ENCODE measurements around the gene FOXP3.
"Not testable (repeated sequence)": the region's sequence is repeated elsewhere in the genome, so short reads cannot be mapped to it uniquely, and the experiment has no call there.

The FOXP3 gene, protein sequence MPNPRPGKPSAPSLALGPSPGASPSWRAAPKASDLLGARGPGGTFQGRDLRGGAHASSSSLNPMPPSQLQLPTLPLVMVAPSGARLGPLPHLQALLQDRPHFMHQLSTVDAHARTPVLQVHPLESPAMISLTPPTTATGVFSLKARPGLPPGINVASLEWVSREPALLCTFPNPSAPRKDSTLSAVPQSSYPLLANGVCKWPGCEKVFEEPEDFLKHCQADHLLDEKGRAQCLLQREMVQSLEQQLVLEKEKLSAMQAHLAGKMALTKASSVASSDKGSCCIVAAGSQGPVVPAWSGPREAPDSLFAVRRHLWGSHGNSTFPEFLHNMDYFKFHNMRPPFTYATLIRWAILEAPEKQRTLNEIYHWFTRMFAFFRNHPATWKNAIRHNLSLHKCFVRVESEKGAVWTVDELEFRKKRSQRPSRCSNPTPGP

DNA sequence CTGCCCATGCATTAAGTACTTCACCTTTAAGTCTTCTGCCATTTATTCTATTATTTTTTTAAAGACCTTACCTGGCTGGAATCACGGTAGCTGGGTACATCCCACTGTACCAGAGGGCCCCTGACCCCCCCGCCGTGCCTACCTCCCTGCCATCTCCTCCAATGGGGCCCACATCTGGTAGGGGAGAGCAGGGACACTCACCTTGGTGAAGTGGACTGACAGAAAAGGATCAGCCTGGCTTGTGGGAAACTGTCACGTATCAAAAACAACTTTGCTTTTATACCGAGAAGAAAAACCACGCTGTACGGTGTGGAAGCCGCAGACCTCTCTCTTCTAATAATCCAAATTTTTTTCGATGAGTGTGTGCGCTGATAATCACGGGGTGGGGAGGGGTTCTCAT, at the start of gene FOXP3:
FOXP3 (minus strand) TSS at position 251 of the 400 bp plus-strand sequence. CDS start 6,205 bp downstream, outside the sequence.
- H3K9me3 ChIP-seq (ENCODE audit: control insufficient read depth in 1 of 2, low read length in 2 of 2): no peaks in the 10 kb centered on the region
- H3K4me1 ChIP-seq (ENCODE audit: control insufficient read depth in 1 of 2, insufficient read depth in 2 of 2, low read length in 2 of 2): no peaks in the 10 kb centered on the region
- no peaks in the 10 kb centered on the region for H3K36me3 ChIP-seq (ENCODE audit: control insufficient read depth in 1 of 2, insufficient read depth in 2 of 2, low read length in 2 of 2)
- no peak within 1 kb of the TSS for H3K27ac ChIP-seq (ENCODE audit: low read length)
- no peak within 1 kb of the TSS for H3K4me3 ChIP-seq (ENCODE audit: low read depth in 1 of 2, low read length in 2 of 2)
- no peaks in the 10 kb centered on the region for H3K27me3 ChIP-seq (ENCODE audit: low read depth, low read length)

DNA sequence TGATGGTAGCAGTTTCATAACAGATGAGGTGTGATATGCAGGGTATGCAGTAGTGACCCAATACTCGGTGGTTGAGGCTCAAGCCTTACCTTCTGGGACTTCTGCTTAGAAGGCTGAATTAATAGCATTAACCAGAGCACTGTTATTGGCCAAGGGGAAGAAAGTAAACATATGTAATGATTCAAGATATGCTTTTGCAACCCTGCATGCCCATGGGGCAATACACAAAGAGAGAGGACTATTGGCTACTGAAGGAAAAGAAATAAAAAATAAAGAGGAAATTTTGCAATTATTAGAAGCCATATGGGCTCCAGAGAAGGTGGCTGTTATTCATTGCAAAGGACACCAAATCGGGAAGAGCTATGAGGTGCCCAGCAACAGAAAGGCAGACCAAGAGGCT, 47.7 kb upstream of the FOXP3 start:
- H3K4me1 ChIP-seq (ENCODE audit: control insufficient read depth in 1 of 2, insufficient read depth in 2 of 2, low read length in 2 of 2): peaks cover 0 to 7% of the 10 kb centered on the region in 2 donors
- no peaks in the 10 kb centered on the region for H3K9me3 ChIP-seq (ENCODE audit: control insufficient read depth in 1 of 2, low read length in 2 of 2)
- no peak overlapping the region for H3K27ac ChIP-seq (ENCODE audit: low read length)
- H3K36me3 ChIP-seq (ENCODE audit: control insufficient read depth in 1 of 2, insufficient read depth in 2 of 2, low read length in 2 of 2): no peaks in the 10 kb centered on the region
- no peaks in the 10 kb centered on the region for H3K27me3 ChIP-seq (ENCODE audit: low read depth, low read length)
- no peak overlapping the region for H3K4me3 ChIP-seq (ENCODE audit: low read depth in 1 of 2, low read length in 2 of 2)

DNA sequence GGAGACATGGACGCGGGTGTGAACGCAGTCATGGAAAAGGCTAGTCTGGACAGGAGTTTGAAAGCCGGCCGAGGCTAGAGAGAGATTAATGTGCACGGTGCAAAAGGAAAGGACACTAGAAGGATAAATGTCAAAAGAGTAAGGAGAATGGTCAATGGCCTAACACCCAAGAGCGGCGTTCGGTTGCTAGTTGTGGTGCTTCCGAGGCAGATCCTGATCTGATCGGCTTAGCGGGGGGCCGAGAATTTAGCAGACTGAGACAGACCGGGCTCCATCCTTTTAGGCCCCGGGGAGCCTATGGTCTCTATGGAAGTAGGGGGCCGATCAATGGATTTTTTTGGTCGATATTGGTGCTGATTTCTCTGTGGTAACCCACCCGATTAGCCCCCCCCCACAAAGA, 45.9 kb upstream of the FOXP3 start:
- no peak overlapping the region for H3K27ac ChIP-seq (ENCODE audit: low read length)
- no peaks in the 10 kb centered on the region for H3K9me3 ChIP-seq (ENCODE audit: control insufficient read depth in 1 of 2, low read length in 2 of 2)
- no peaks in the 10 kb centered on the region for H3K36me3 ChIP-seq (ENCODE audit: control insufficient read depth in 1 of 2, insufficient read depth in 2 of 2, low read length in 2 of 2)
- H3K4me3 ChIP-seq (ENCODE audit: low read depth in 1 of 2, low read length in 2 of 2): no peak overlapping the region
- peaks cover 0 to 7% of the 10 kb centered on the region in 2 donors for H3K4me1 ChIP-seq (ENCODE audit: control insufficient read depth in 1 of 2, insufficient read depth in 2 of 2, low read length in 2 of 2)
- no peaks in the 10 kb centered on the region for H3K27me3 ChIP-seq (ENCODE audit: low read depth, low read length)

DNA sequence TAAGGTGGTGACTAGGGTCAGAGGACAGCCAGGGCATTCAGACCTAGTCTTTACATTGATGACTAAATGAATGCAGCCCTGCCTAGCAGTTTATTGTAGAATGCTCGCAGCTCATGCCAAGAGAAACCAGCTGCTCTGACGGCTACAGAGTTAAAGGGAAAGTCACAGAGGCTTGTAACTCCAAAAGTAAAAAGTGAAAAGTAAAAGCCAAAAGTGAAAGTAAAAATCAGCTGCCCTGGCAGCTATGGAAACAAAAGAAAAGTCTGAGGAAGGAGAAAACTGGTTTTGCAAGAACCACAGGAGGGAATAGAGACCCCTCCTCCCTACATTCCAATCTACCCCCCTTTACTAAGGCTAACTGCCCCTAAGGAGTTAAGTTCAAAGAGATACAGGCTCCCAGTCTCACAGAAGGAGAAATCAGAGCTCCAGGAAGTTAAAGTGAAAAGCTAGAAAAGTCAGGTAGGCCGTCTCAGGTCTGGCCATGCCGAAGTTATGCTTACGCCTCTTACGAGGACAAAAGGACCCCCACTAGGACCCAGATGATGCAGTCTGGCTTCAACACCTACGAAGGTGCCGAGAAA, 45.0 kb upstream of the FOXP3 start:
- Histone ChIP-seq H3K27ac (ENCODE audit: low read length) (peak overlapping the region; percentile 45), H3K4me3 (ENCODE audit: low read depth in 1 of 2, low read length in 2 of 2) (peak overlapping the region; percentile 48 to 57), H3K9me3 (ENCODE audit: control insufficient read depth in 1 of 2, low read length in 2 of 2) (no peaks in the 10 kb centered on the region), H3K4me1 (ENCODE audit: control insufficient read depth in 1 of 2, insufficient read depth in 2 of 2, low read length in 2 of 2) (peaks cover 0 to 7% of the 10 kb centered on the region in 2 donors), H3K27me3 (ENCODE audit: low read depth, low read length) (no peaks in the 10 kb centered on the region), H3K36me3 (ENCODE audit: control insufficient read depth in 1 of 2, insufficient read depth in 2 of 2, low read length in 2 of 2) (no peaks in the 10 kb centered on the region)

DNA sequence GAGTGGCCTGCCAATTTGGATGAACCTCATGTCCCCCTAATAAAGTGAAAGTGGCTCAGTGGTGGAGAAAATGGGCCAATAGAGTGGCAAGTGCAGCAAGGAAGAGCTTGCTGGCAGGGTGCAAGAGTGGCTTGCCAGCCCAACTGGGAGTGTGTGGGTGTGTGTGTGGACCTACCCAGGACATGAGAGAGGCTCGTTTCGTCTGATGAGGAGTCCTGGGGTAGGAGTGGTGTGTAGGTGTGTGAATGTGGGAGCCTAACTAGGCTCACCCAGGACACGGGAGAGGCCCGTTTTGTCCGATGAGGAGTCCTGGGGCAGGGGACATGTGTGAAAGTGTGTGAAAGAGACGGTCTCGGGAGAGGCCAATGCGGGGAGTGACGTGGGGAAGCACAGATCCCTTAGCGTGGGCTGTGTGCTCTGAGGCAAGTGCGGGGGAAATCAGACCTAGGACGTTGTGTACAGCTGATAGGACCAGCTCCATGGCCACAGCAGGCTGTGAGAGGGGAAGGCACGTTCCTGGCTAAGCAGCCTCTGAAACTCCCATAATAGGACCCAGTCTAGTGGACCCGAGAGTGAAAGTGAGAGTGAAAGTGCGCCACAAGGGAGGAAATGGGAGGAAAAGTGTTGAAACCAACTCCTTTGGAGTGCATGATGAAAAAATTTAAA, 44.2 kb upstream of the FOXP3 start:
- H3K4me3 ChIP-seq (ENCODE audit: low read depth in 1 of 2, low read length in 2 of 2): peak overlapping the region; percentile 48 to 57
- no peaks in the 10 kb centered on the region for H3K9me3 ChIP-seq (ENCODE audit: control insufficient read depth in 1 of 2, low read length in 2 of 2)
- H3K4me1 ChIP-seq (ENCODE audit: control insufficient read depth in 1 of 2, insufficient read depth in 2 of 2, low read length in 2 of 2): peaks cover 0 to 7% of the 10 kb centered on the region in 2 donors
- H3K27me3 ChIP-seq (ENCODE audit: low read depth, low read length): no peaks in the 10 kb centered on the region
- H3K27ac ChIP-seq (ENCODE audit: low read length): no peak overlapping the region
- H3K36me3 ChIP-seq (ENCODE audit: control insufficient read depth in 1 of 2, insufficient read depth in 2 of 2, low read length in 2 of 2): no peaks in the 10 kb centered on the region

DNA sequence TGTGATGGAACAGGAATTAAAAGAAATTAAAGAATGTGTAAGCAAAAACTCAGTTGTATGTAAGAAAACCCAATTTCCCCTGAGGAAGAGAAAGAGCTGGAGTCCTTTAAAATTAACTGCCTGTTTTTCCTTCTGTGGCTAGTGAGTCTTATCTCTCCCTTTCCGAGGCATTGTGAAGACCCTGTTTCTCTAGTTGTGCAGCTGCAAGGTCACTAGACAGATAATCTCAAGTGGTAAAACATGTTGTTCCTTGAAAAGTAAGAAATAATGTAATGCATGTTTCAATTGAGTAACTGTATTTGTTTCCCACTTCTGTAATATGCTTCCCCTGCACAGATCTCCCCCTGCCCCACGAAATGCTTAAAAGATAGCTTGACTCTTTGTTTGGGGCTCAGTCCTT, 43.3 kb upstream of the FOXP3 start:
- H3K27ac ChIP-seq (ENCODE audit: low read length); H3K9me3 ChIP-seq (ENCODE audit: control insufficient read depth in 1 of 2, low read length in 2 of 2); H3K36me3 ChIP-seq (ENCODE audit: control insufficient read depth in 1 of 2, insufficient read depth in 2 of 2, low read length in 2 of 2); H3K27me3 ChIP-seq (ENCODE audit: low read depth, low read length); H3K4me3 ChIP-seq (ENCODE audit: low read depth in 1 of 2, low read length in 2 of 2); H3K4me1 ChIP-seq (ENCODE audit: control insufficient read depth in 1 of 2, insufficient read depth in 2 of 2, low read length in 2 of 2): not testable (repeated sequence)

DNA sequence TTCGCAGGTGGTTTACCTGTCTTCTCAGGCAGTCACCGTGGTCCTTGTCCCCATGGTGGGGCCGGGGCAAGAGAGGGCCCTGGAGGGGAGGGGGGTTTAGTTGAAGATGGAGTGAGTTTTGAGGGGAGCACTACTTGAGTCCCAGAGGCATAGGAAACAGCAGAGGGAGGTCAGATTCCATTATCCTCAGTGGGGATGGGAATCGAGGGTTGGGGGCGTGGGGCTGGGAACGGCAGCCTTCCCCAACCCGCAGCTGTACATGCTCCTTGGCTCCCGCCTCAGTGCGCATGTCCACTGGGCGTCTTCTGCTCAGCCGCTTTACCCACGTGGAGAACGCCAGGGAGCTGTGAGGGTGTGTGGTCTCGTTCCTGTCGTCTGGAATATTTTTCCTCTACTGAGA, 38.8 kb upstream of the FOXP3 start, which contains the start of gene GAGE10:
GAGE10 (plus strand) TSS at position 301 of the 400 bp plus-strand sequence. CDS start 1,214 bp downstream, outside the sequence.
- H3K9me3 ChIP-seq (ENCODE audit: control insufficient read depth in 1 of 2, low read length in 2 of 2): no peaks in the 10 kb centered on the region
- no peak within 1 kb of the TSS for H3K27ac ChIP-seq (ENCODE audit: low read length)
- H3K36me3 ChIP-seq (ENCODE audit: control insufficient read depth in 1 of 2, insufficient read depth in 2 of 2, low read length in 2 of 2): no peaks in the 10 kb centered on the region

DNA sequence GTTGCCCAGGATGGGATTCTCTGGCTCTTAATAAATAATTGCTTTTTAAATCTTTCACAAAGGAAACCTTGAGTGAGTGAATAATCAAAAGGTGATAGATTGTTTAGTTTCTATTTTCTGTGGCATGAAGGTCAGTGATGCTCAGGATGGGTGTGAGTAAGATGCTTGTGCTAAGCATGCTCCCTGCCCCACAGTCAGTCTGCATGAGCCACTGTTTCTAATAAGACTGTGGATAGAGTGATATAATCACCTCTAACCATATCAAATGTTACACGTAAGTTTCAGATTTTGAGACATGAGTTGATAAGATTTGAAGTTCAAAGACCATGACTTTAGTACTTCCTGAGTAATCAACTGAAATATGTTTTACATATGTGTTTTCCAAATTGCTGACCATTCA, 36.2 kb upstream of the FOXP3 start:
- Histone ChIP-seq H3K9me3 (ENCODE audit: control insufficient read depth in 1 of 2, low read length in 2 of 2) (no peaks in the 10 kb centered on the region), H3K36me3 (ENCODE audit: control insufficient read depth in 1 of 2, insufficient read depth in 2 of 2, low read length in 2 of 2) (no peaks in the 10 kb centered on the region), H3K4me1 (ENCODE audit: control insufficient read depth in 1 of 2, insufficient read depth in 2 of 2, low read length in 2 of 2) (no peaks in the 10 kb centered on the region), H3K27ac (ENCODE audit: low read length) (no peak overlapping the region), H3K4me3 (ENCODE audit: low read depth in 1 of 2, low read length in 2 of 2) (no peak overlapping the region), H3K27me3 (ENCODE audit: low read depth, low read length) (no peaks in the 10 kb centered on the region)

More for the DNA sequence above, 38.8 kb upstream of the FOXP3 start, which contains the start of gene GAGE10:
- Histone ChIP-seq H3K4me3 (ENCODE audit: low read depth in 1 of 2, low read length in 2 of 2) (no peak within 1 kb of the TSS), H3K4me1 (ENCODE audit: control insufficient read depth in 1 of 2, insufficient read depth in 2 of 2, low read length in 2 of 2) (no peaks in the 10 kb centered on the region), H3K27me3 (ENCODE audit: low read depth, low read length) (no peaks in the 10 kb centered on the region)

DNA sequence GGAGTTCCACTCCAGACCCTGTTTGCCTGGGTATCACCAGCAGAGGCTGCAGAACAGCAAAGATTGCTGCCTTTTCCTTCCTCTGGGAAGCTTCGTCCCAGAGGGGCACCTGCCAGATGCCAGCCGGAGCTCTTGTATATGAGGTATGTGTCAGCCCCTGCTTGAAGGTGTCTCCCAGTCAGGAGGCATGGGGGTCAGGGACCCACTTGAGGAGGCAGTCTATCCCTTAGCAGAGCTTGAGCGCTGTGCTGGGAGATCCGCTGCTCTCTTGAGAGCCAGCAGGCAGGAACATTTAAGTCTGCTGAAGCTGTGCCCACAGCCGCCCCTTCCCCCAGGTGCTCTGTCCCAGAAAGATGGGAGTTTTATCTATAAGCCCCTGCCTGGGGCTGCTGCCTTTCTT, 34.8 kb upstream of the FOXP3 start:
- not testable (repeated sequence) for H3K4me1 ChIP-seq (ENCODE audit: control insufficient read depth in 1 of 2, insufficient read depth in 2 of 2, low read length in 2 of 2); H3K4me3 ChIP-seq (ENCODE audit: low read depth in 1 of 2, low read length in 2 of 2); H3K27ac ChIP-seq (ENCODE audit: low read length)

DNA sequence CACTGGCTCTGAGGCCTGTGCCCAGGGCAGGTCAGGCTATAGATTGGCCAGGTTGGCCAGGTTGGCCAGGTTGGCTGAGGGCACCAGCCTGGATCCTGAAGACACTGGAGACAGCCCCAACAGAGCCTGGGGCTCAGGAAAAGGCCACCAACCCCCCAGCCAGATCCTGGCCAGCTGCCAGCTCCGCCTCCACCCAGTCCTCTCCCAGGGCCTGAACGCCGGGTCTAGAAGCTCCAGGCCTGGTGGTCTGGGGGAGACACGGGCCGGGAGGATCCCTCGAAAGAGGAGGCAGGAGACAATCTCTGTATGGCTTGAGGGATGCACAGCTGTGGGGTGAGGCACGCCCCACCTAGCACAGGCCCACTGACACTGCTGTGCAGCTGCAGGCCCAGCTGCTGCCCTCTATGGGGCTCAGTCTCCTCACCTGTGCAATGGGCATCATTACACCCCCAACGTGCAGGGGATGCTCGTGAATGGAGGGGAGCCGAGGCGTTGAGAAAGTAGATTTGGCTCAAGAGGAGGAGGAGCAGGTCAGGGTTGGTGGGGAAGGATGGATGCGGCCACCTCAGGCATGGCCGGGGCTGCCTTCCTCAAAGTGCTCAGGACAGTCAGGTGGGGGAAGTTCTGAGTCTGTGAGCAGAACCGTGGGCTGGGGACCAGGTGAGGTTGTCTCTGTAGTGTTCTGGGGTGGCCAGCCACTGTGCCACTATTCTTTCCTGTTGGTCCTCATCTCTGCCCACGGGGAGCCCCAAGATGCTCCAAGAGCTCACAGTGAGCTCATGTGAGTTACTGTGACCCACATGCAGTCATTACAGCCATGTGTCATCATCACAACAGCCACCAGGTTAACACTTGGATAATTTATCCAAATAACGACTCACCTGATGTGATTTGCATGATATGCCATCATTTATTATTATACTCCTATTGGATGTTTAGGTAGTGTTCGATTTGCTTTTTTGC, 28.2 kb upstream of the FOXP3 start:
- Histone ChIP-seq H3K4me3 (ENCODE audit: low read depth in 1 of 2, low read length in 2 of 2) (no peak overlapping the region), H3K27ac (ENCODE audit: low read length) (no peak overlapping the region), H3K36me3 (ENCODE audit: control insufficient read depth in 1 of 2, insufficient read depth in 2 of 2, low read length in 2 of 2) (no peaks in the 10 kb centered on the region), H3K4me1 (ENCODE audit: control insufficient read depth in 1 of 2, insufficient read depth in 2 of 2, low read length in 2 of 2) (peaks cover 0 to 5% of the 10 kb centered on the region in 2 donors), H3K9me3 (ENCODE audit: control insufficient read depth in 1 of 2, low read length in 2 of 2) (no peaks in the 10 kb centered on the region), H3K27me3 (ENCODE audit: low read depth, low read length) (no peaks in the 10 kb centered on the region)

More for the DNA sequence above, 34.8 kb upstream of the FOXP3 start:
- not testable (repeated sequence) for H3K27me3 ChIP-seq (ENCODE audit: low read depth, low read length); H3K36me3 ChIP-seq (ENCODE audit: control insufficient read depth in 1 of 2, insufficient read depth in 2 of 2, low read length in 2 of 2); H3K9me3 ChIP-seq (ENCODE audit: control insufficient read depth in 1 of 2, low read length in 2 of 2)
